Kidney capillary endothelial cell (primary cell): ENCODE results near the gene ZNF679.
"Not testable (repeated sequence)": the region's sequence is repeated elsewhere in the genome, so short reads cannot be mapped to it uniquely, and the experiment has no call there.

Source experiments
- DNase-seq: peaks from one replicate; pipeline ENCODE4 v3.0.0-alpha.2; 2018; ENCODE audit warnings: low spot score

The ZNF679 gene

DNA sequence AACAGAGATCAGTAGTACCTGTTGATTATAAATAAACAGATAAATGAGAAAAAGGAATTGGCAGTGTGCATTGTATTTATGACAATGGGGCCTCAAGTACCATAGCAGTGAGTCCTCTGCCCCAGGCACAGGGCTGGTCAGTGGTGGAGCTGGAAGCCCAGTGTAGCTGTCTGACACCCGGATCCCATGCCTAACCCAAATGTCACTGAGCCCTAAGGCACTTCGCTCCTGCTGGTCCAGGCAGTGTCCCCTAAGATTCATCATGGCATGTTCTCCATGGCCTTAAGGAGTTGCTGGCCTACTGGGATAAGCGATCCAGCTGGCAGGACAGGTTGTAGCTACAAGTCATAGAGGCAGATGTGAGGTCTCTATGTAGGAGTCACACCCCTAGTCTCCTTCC lies 82.2 kb downstream of the ZNF679 start:
- DNase-seq = no peak

GRCh38 chr7:64312826-64313225 lies 84.6 kb downstream of the ZNF679 start:
- DNase-seq = no peak

DNA sequence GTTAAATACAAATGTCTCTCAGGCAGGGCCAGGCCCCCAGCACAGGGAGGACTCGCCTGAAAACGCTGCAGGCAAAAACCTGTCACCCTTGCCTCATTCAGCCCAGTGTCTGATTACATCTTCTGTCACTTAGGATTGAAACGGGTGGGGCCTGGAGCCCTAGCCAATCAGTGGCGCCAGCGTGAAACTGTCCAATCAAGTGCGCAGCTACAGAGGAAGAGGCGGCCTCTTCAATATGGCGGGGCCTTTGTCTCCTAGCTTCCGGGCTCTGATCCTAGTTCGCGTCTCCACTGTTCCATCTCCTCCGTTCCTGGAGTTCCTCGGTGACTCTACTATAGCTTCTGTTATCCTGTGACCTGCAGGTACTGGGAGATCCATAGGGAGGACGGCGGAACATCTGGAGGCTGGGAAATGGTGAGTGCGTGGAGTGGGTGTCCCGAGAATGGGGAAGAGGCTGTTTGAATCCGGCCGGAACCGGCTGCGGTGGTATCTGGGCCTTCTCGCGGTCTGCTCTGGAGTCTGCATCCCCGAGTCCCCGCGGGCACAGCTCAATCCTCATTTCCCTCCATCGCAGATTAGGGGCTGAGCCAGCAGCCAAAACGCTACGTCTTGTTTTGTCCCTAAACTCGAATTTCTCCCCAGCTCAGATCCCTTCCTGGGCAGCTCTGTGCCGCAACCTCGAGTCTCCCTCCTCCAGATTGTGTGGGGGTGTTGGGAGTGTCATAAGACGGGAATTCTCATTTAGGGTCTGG lies 85.6 kb downstream of the ZNF679 start, which contains the start of gene ZNF736:
TSS of gene ZNF736 (plus strand) at position 222 of the 752 bp plus-strand sequence. CDS start at position 412, 190 bp downstream.
- peak; percentile 92 for DNase-seq

GRCh38 chr7:64314566-64314965 lies 86.3 kb downstream of the ZNF679 start:
- DNase-seq = no peak

DNA sequence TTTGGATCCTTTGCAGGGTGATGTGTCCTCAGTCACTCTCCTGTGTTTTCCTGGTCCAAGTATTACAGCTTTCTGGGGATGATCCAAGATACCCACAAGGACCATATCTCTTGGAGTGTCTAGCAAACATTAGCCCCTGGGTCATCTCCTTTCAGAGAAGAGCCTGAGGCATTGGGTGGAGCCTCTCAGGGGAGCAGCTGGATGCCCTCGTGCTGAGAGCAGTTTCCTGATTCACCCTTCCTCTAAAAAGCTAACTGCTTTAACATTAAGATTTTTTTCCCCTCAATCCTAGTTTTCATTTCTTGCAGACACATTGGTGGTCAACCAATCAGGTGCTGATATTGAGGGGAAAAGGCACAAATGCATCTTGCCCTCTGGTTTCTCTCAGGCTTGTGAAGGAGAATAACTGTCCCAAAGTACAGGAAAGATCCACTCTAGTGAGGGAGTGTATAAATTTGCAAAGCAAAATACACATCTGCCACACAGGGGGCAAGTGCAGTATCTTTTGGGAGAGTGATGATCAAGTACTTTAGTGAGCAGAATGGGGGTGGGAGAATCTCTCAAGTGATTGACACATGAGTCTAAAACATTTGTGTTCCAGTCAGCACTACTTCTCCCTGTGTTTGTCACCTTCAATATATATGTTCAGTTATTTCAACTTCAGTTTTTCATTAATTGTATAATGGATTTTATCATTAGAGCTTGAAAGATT lies 87.9 kb downstream of the ZNF679 start:
- DNase-seq = not testable (repeated sequence)
